NCI-H1417 treated with DMSO at 0.1 percent for 48 hours (cell line): ENCODE measurements around the gene MRRF.

Experiments used
- DNase-seq: peaks from one replicate; lab custom pipeline; 2025; lab: John Stamatoyannopoulos, UW

MRRF gene

GRCh38 chr9:122228568-122229484, 35.9 kb upstream of the MRRF start, which contains the start of gene LHX6:
Gene LHX6, minus strand, starts transcription at chr9:122228957. Its CDS starts 217 bp downstream, at chr9:122228740.
- no peak for DNase-seq

GRCh38 chr9:122229485-122229837, 35.2 kb upstream of the MRRF start:
- no peak for DNase-seq

GRCh38 chr9:122232796-122233306, 31.8 kb upstream of the MRRF start:
- DNase-seq: no peak

- no peak for DNase-seq
Observed at GRCh38 chr9:122234022-122234748, 30.5 kb upstream of the MRRF start.

GRCh38 chr9:122236681-122237080, 28.0 kb upstream of the MRRF start:
- no peak for DNase-seq

GRCh38 chr9:122239722-122240121, 25.0 kb upstream of the MRRF start:
- DNase-seq: no peak

- DNase-seq: no peak
Observed at GRCh38 chr9:122244349-122244748, 20.3 kb upstream of the MRRF start.

GRCh38 chr9:122246666-122247065, 18.0 kb upstream of the MRRF start:
- DNase-seq: no peak

GRCh38 chr9:122248448-122248865, 16.2 kb upstream of the MRRF start:
- DNase-seq: no peak

GRCh38 chr9:122251351-122251750, 13.3 kb upstream of the MRRF start:
- no peak for DNase-seq

- DNase-seq: no peak
Observed at GRCh38 chr9:122252796-122253195, 11.9 kb upstream of the MRRF start.

GRCh38 chr9:122254761-122255160, 9.9 kb upstream of the MRRF start:
- DNase-seq: no peak

GRCh38 chr9:122256206-122256605, 8.5 kb upstream of the MRRF start:
- DNase-seq: no peak

GRCh38 chr9:122258886-122259415, 5.7 kb upstream of the MRRF start:
- no peak for DNase-seq

- DNase-seq: no peak
Observed at GRCh38 chr9:122261469-122261881, 3.2 kb upstream of the MRRF start.

GRCh38 chr9:122262073-122262472, 2.6 kb upstream of the MRRF start:
- no peak for DNase-seq

GRCh38 chr9:122263699-122264349, 858 bp upstream of the MRRF start:
- DNase-seq: no peak

GRCh38 chr9:122265149-122265915, 650 bp downstream of the MRRF start:
- DNase-seq: no peak

- DNase-seq: no peak
Observed at GRCh38 chr9:122268041-122268814, 3.5 kb downstream of the MRRF start.

GRCh38 chr9:122274055-122274454, 9.4 kb downstream of the MRRF start:
- no peak for DNase-seq

GRCh38 chr9:122276096-122276495, 11.4 kb downstream of the MRRF start:
- DNase-seq: no peak
